ENCODE results near the gene USP44. TPM values are rescaled to one million over a fixed set of nuclear protein-coding genes. Genes with fewer than 3 reads are reported as not detected.
"Not testable (repeated sequence)": the region's sequence is repeated elsewhere in the genome, so short reads cannot be mapped to it uniquely, and the experiment has no call there.

The USP44 gene
- polyA plus RNA-seq, 1 experiment = 62.0 TPM

- Histone ChIP-seq H3K9me3 (ENCODE audit: control insufficient read depth, insufficient read depth, low read length) (no peaks in the 10 kb centered on the region), H3K4me3 (ENCODE audit: low read depth, low read length) (no peak overlapping the region), H3K27ac (ENCODE audit: low read depth, low read length) (no peak overlapping the region), H3K27me3 (ENCODE audit: control insufficient read depth, insufficient read depth, low read length) (no peaks in the 10 kb centered on the region)
- ChIA-PET POLR2A (no interaction called here), CTCF (interaction anchor here (0.7 to 3.5 kb wide), 3 partner anchors 242 to 448 kb away, joined by 4 to 12 read pairs (median 6); no protein-coding TSS in a partner anchor)
- no peak for TF ChIP-seq CTCF (IDR thresholded peaks at IDR 0.05; ENCODE audit: low read depth, low read length)
- DNase-seq (ENCODE audit: low read depth, low spot score) = no peak
Observed at GRCh38 chr12:95577820-95578219, 26.5 kb upstream of the USP44 start.

- ChIA-PET CTCF (interaction anchor here (0.5 to 3.5 kb wide), 67 partner anchors 8 to 1030 kb away, joined by 3 to 24 read pairs (median 4); partner anchors contain the start of gene NR2C1), POLR2A (interaction anchor here (0.6 to 1.3 kb wide), 2 partner anchors 41 to 101 kb away, joined by 3 read pairs; partner anchors contain the start of gene METAP2)
- no peak overlapping the region for H3K4me3 ChIP-seq (ENCODE audit: low read depth, low read length)
- peak; percentile 83 for TF ChIP-seq CTCF (IDR thresholded peaks at IDR 0.05; ENCODE audit: low read depth, low read length)
- H3K27me3 ChIP-seq (ENCODE audit: control insufficient read depth, insufficient read depth, low read length) = no peaks in the 10 kb centered on the region
- DNase-seq (ENCODE audit: low read depth, low spot score) = no peak
- H3K9me3 ChIP-seq (ENCODE audit: control insufficient read depth, insufficient read depth, low read length) = no peaks in the 10 kb centered on the region
- H3K27ac ChIP-seq (ENCODE audit: low read depth, low read length) = no peak overlapping the region
Observed at GRCh38 chr12:95574799-95575452, 23.6 kb upstream of the USP44 start.

- no peaks in the 10 kb centered on the region for H3K27me3 ChIP-seq (ENCODE audit: control insufficient read depth, insufficient read depth, low read length)
- TF ChIP-seq CTCF (IDR thresholded peaks at IDR 0.05; ENCODE audit: low read depth, low read length) = no peak
- no peak for DNase-seq (ENCODE audit: low read depth, low spot score)
- H3K4me3 ChIP-seq (ENCODE audit: low read depth, low read length) = no peak overlapping the region
- H3K9me3 ChIP-seq (ENCODE audit: control insufficient read depth, insufficient read depth, low read length) = no peaks in the 10 kb centered on the region
- no peak overlapping the region for H3K27ac ChIP-seq (ENCODE audit: low read depth, low read length)
- ChIA-PET POLR2A (interaction anchor here (0.6 kb wide), 1 partner anchor 57 kb away, joined by 4 read pairs; no protein-coding TSS in a partner anchor), CTCF (interaction anchor here (0.5 to 3.5 kb wide), 52 partner anchors 8 to 1029 kb away, joined by 3 to 24 read pairs (median 4); partner anchors contain the start of gene NR2C1)
Observed at GRCh38 chr12:95573951-95574576, 22.8 kb upstream of the USP44 start.

- no peak overlapping the region for H3K4me3 ChIP-seq (ENCODE audit: low read depth, low read length)
- no peaks in the 10 kb centered on the region for H3K27me3 ChIP-seq (ENCODE audit: control insufficient read depth, insufficient read depth, low read length)
- CTCF ChIA-PET = interaction anchor here (0.6 to 2.6 kb wide), 4 partner anchors 12 to 483 kb away, joined by 4 to 14 read pairs (median 5); no protein-coding TSS in a partner anchor
- no peaks in the 10 kb centered on the region for H3K9me3 ChIP-seq (ENCODE audit: control insufficient read depth, insufficient read depth, low read length)
- no peak for TF ChIP-seq CTCF (IDR thresholded peaks at IDR 0.05; ENCODE audit: low read depth, low read length)
- POLR2A ChIA-PET = no interaction called here
- no peak for DNase-seq (ENCODE audit: low read depth, low spot score)
- H3K27ac ChIP-seq (ENCODE audit: low read depth, low read length) = no peak overlapping the region
Observed at GRCh38 chr12:95571369-95571768, 20.1 kb upstream of the USP44 start.

DNA sequence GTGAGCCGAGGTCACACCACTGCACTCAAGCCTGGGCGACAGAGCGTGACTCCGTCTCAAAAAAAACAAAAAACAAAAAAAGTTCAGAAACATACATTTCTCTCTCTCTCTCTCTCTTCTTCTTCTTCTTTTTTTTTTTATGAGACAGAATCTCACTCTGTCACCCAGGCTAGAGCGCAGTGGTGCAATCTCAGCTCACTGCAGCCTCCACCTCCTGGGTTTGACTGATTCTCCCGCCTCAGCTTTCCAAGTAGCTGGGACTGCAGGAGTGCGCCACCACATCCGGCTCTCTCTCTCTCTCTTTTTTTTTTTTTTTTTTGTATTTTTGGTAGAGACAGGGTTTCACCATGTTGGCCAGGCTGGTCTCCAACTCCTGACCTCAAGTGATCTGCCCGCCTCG lies 16.8 kb upstream of the USP44 start:
- POLR2A ChIA-PET; H3K27me3 ChIP-seq (ENCODE audit: control insufficient read depth, insufficient read depth, low read length); H3K9me3 ChIP-seq (ENCODE audit: control insufficient read depth, insufficient read depth, low read length); DNase-seq (ENCODE audit: low read depth, low spot score); H3K27ac ChIP-seq (ENCODE audit: low read depth, low read length); CTCF ChIA-PET; H3K4me3 ChIP-seq (ENCODE audit: low read depth, low read length): not testable (repeated sequence)
